GM12864 (cell line): ENCODE data around the gene TYW5.

Source experiments
- DNase-seq: peaks from one replicate; pipeline ENCODE4 v3.0.0-alpha.2; 2011; ENCODE audit warnings: low read depth
- H3K4me3 ChIP-seq: 2 replicates; pipeline ENCODE4 v1.5.1; 2011; ENCODE audit warnings: mild to moderate bottlenecking, low read depth, low read length, control low read depth
- CTCF ChIP-seq: IDR thresholded peaks from 2 replicates; pipeline ENCODE4 v1.5.1; 2011; ENCODE audit warnings: low read depth, mild to moderate bottlenecking, moderate library complexity, low read length, control low read depth, inconsistent platforms; ENCODE audit errors: missing control alignments

TYW5 gene

GRCh38 chr2:199911877-199912161, 43.5 kb downstream of the TYW5 start:
- peak overlapping the region; percentile 96 for H3K4me3 ChIP-seq
- peak; percentile 13 for DNase-seq
- no peak for TF ChIP-seq CTCF

GRCh38 chr2:199911052-199911876, 44.0 kb downstream of the TYW5 start, which contains the start of gene C2orf69:
Gene C2orf69, plus strand, starts transcription at chr2:199911293. Its CDS starts 146 bp downstream, at chr2:199911439.
- peak within 1 kb of the TSS; percentile 96 for H3K4me3 ChIP-seq
- peak; percentile 95 for DNase-seq
- TF ChIP-seq CTCF, result no peak

- no peak for TF ChIP-seq CTCF
- no peak for DNase-seq
- H3K4me3 ChIP-seq, result peak overlapping the region; percentile 96
Observed at GRCh38 chr2:199910338-199911051, 44.8 kb downstream of the TYW5 start.

GRCh38 chr2:199907008-199907714, 48.1 kb downstream of the TYW5 start:
- TF ChIP-seq CTCF, result no peak
- no peak overlapping the region for H3K4me3 ChIP-seq
- DNase-seq, result no peak

GRCh38 chr2:199903111-199903510, 52.2 kb downstream of the TYW5 start:
- DNase-seq, result no peak
- no peak for TF ChIP-seq CTCF
- no peak overlapping the region for H3K4me3 ChIP-seq

GRCh38 chr2:199902486-199903110, 52.7 kb downstream of the TYW5 start:
- TF ChIP-seq CTCF, result no peak
- H3K4me3 ChIP-seq, result no peak overlapping the region
- DNase-seq, result no peak
